Astrocyte of the hippocampus (primary cell): ENCODE measurements around the gene SNCA.

Source experiments
- DNase-seq: peaks from one replicate; pipeline ENCODE4 v3.0.0; 2011; ENCODE audit warnings: low read depth, low spot score

Gene SNCA

DNA sequence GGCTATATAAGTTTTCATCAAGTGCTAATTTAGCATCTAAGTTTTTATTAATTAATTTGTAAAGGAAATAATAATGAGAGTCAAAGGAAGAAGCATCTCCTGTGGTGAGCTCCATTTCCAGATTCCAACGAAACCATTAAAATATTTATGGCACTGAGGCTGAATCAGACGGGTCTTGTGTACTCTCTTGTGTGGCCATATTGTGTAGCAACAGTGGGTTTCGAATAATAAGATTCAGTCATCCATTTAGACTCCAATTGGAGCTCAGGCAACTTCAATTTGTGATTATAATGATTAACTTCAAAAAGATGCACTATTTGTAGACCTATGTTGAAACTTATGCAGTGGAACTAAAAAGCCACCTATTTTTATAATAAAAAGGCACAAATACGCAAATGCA is 82.4 kb downstream of the SNCA start:
- DNase-seq = peak; percentile 30

DNA sequence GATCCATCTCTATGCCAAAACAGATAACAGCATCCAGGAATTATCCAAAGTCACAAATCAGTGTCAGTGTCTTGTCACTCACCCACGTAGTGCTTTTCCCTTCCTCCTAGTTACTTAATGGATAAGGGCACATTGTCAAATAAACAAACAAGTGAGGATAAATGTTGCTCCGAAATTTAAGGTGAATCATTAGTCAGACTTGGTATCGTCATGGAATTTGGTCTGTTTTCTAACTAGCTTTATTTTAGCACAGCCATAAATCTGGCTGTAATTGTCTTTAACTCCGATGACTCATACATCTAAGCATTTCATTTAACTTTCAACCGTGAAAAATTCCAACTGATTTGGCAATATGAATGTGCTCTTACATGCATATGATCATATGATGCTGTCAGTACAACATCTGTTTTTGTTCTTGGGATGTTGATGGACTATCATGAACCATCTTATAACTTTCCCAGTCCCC is 83.3 kb downstream of the SNCA start:
- peak; percentile 82 for DNase-seq

DNA sequence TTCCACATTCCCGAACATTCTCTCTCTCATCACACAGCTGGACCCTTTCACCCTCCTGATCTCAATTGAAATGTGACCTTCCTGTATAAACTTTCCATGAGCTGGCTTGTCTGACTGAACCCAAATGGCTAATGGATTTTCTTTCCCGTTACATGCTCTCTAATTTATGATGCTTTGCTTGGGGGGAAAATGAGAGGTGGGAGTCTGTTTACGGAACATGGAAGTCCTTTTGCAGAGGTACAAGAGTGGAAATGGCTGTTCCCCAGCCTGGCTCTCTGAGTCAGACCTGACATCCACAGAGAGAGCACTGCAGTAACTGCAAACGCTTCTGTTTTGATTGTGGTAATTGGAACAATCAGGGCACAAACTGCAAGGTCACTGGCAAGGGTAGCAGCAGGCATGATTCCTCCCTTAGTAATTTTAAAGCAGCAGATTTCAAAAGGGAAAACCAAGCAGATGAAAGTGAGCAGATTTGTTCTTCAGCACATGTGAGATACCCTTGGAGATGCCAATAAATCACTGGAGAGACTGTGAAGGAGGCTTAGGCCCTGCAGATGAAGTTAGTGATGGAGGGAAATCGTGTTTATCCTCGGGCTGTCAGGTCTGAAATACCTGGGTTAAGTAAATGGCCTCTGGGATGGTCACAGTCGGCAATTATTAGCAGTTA is 83.9 kb downstream of the SNCA start:
- peak; percentile 89 for DNase-seq

DNA sequence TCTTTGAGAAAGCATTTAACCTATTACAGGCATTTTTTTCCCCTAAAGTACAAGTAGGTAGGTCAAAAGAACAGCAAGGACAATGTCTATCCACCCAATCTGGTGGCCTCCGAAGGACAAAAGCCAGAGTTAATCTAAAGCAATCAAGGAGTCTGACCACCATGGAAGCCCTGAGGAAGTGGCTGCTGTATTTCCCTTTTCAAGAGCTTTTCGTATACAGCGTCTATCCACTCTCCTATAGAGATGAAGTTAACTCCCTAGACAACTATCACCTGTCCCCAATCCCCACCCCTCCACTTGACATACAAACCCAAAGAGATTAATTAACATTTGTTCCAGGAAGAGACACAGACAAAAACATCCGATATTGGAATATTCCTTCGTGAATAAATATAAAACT is 85.5 kb downstream of the SNCA start:
- no peak for DNase-seq

DNA sequence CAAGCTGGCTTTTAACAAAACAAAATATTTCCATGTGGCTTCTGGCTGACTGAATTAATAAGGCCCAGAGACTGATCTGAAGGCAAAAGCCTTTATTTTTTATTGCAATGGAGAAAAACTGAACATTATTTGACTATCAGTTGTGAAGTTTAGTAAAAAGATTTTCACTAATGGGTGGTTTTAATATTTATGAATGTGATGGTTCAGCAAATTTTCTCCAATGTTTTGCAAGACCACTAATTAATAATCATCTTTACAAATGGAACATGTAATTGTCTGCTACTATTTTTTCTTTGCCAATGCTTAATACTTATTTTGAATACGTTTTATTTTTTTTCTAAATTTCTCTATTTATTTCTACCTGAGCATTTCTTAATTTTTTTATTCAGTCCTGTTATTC is 90.6 kb downstream of the SNCA start:
- no peak for DNase-seq

DNA sequence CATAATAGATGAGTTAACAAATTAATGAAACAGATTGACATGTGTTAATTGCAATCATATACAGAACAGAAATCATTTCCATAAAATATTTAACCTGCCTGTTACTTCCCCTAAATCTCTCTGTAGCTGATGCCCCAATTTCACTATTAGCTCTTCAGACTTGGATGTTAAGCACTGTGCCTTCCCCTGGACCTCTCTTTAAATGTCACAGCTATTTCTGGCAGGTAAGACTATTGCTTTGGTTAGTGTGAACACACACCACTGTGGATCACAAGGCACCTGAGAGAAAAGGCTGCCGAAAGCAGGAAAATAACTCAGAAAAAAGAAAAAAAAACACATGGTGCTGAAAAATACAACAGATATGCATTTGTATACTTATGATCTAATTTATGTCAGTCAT is 91.3 kb downstream of the SNCA start:
- no peak for DNase-seq

DNA sequence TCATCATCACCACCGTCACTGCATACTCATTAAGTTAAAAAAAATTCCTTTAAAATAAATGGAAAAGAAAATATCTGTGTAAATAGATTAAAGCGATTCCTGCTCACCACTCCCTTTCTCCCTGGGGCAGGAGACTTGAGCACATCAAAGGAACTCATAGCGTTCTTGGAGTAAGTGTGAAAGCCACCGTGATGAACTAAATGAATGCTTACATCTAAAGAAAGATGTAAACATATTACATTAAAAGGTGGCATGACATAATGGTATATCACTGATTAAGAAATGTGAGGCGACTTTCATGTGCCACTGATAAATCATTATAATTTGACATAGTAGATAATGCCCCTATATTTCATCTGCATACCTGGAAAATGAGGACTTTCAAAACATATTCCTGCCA is 92.0 kb downstream of the SNCA start:
- DNase-seq = no peak

DNA sequence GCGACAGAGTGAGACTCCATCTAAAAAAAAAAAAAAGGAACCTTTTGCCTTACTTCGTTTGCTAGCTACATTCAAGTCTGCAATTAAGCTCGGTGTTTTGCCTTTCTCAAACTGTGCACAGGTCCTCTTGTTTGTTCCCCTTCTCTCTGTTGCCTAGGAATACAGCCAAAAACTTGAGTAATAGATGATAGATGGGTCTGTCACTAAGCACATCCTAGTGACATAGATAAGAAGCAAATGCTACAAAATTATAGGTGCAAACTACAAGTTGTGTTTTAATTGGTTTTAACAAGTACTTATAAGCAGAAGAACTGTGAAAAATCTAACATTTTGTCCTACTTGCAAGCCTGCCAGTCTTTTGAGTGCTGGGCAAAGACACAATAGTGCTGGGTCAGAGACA is 95.2 kb downstream of the SNCA start:
- no peak for DNase-seq

- no peak for DNase-seq
Observed at GRCh38 chr4:89739311-89739988, 97.5 kb downstream of the SNCA start.

DNA sequence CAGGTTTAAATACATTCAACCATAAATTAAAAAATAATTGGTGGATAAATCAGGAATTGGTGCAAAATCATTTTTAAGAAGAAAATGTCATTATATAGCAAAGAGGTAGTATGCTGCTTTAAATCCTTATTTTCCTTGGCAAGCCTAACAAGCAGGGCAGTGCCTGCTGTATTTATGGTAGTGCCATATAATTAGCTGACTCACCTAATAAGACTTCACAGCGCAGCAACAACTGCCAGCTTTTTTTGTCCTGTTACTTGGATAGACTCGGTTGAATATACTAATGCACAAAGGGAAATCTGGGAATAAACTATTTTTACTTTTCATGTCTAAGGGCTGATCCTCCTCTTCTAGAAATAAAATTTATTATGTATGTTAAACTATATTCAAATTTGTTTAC is 99.1 kb downstream of the SNCA start:
- peak; percentile 81 for DNase-seq

DNA sequence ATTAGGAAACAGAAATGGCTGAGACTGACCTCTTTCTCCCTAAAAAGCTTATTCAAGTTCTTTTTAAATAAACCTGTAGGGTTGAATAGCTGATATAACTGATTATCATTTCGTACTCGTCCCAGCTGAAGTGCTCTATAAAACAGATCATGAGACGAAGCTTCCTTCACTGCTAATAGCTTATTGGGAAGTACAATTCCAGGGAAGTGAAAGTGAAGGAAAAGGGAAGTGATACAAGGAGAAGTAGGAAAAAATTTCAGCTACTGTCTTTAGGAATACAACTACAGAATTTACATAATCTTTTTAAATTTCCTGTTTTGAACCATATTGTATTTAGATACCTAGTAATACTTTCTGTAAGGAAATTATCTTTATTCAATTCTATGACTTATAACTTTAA is 103.0 kb downstream of the SNCA start:
- DNase-seq = no peak

GRCh38 chr4:89727238-89727637 is 109.7 kb downstream of the SNCA start:
- DNase-seq = no peak

GRCh38 chr4:89725268-89725667 is 111.7 kb downstream of the SNCA start:
- no peak for DNase-seq

DNA sequence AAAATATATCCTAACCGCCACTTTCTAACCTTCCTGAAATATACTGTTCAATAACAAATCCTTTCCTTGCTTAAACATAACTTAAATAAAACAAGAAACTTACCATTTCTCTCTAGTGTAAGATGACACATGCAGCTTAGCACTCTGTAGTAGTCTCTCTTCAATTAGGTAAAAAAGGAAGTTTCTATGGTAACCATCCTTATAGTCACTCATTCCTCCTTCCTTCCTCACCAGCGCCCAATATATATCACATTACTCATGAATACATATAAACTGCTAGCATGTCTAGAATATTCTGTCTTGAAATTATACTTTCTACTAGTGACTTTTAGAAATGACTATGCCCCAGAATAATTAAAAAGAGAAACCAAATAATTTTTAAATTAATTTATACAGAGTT is 112.2 kb downstream of the SNCA start:
- peak; percentile 12 for DNase-seq

DNA sequence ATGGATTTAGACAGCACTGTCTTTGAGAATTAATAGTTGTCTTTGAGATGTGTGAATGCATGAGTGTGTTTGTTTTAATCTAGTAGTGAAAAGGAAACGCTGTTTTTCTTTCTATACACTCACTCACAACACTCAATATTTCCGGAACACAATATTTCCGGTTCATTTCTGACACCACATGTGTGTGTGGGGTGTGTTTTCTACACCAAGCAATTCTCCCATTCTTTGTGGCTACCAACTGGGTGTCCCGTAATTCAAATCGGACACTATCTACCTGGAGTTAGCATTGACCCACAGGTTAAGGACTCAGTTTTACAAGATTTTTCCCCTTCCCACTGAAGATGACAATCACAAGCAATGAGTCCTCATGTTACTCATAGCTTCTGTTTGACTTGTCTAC is 113.9 kb downstream of the SNCA start:
- no peak for DNase-seq

DNA sequence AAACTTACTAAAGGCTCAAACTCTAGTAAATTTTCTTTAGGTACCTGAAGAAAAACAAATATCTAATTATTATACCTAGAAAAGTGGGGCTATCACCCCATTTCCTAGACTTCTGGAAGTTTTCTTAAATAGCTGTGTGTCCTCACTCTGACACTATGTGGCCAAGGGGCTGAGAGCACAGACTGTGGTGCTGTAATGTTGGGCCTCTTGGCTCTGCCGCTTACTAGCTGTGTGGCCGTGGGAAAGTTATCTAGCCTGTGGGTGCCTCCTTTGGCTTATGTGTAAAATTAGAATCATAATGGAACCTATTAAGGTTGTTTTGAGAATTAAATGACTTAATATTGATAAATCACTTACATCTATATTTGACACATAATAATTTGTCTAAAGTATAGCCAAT is 114.4 kb downstream of the SNCA start:
- DNase-seq = no peak

- no peak for DNase-seq
Observed at GRCh38 chr4:89720981-89721380, 116.0 kb downstream of the SNCA start.

- no peak for DNase-seq
Observed at GRCh38 chr4:89719536-89720090, 117.3 kb downstream of the SNCA start.

DNA sequence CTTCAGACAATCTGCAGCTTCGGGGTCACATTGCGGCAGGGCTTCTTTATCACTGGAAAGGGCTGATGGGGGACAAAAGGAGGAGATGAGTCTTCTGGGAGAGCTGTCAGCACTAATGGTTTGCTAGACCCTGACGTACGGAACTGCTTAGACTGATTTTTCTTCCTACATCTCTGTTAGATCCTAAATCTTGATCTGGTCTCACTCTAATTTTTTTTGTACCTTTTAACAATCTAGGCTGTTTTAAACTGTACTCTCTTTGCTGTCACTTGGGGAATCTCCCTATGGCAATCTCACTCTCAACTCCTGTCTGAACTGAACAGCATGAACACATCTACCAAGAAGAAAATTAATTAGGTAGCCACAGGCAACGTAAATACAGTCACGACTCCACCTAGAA is 120.1 kb downstream of the SNCA start:
- no peak for DNase-seq

DNA sequence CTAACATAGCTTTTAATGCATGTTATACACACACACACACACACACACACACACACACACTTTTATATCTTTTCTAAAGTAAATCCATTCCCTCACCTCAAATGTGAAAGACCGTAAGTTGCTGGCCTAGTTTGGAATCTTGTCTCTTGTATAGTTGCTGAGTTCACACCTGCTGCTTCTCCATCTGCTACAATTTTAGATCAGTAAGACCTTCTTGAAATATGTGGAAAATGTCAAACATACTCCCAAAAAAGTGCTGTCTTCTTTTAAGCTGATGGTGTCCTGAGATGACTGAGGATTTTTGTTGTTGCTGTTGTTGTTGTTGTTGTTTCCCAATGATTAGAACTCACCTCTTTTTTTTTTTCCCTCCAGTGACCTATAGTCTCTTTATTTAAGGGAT is 121.3 kb downstream of the SNCA start:
- no peak for DNase-seq

GRCh38 chr4:89712827-89713226 is 124.1 kb downstream of the SNCA start:
- no peak for DNase-seq

DNA sequence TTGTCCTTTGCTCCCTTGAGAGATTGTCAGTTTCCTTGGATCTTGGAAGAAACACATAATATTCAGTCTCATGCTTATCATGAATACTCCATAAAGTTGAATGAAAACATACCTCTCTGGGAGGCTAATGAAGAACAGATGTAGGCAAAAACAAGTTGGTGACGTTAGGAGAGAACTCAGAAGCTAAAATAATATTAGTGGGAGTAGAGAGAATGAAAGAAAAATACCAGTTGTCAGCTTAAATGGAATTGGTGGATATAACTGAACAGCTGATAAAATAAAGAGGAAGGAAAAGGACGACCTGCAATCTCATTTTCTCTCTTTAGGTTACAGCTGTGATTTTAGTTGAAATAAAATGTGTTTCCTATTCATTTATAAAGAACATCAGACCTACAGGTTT is 124.8 kb downstream of the SNCA start:
- DNase-seq = peak; percentile 5

DNA sequence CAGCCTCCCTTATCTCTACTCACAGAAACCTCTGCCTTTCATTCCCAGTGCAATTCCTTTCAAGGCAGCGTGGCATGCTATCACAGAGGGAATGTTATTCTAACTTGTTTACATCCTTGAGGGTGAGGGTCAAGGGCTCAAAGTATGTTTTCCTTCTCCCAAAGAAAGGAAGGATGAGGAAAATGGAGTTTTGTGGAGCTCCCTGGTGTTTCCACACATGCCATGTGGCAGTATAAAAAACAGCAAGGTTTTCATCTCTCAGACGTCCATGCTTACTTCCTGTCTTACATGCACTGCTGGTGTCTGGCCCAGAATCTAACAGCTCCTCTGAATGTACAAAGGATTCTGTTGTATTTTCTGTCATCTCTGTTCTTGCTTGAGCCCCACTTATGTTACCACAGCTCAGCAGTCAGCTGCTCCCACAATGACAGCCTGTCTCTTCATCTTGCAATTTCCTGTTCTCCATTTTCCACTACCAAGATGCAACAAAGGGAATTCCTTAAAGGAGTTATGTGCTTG is 128.0 kb downstream of the SNCA start:
- DNase-seq = peak; percentile 64
